GM21515 (cell line): ENCODE results near the gene SRR.

Source experiments
- ATAC-seq: cut with Tn5 transposase; IDR thresholded peaks from one replicate; pipeline ENCODE4 v1.9.1; 2021; ENCODE audit not compliant: unreplicated experiment

The SRR gene

DNA sequence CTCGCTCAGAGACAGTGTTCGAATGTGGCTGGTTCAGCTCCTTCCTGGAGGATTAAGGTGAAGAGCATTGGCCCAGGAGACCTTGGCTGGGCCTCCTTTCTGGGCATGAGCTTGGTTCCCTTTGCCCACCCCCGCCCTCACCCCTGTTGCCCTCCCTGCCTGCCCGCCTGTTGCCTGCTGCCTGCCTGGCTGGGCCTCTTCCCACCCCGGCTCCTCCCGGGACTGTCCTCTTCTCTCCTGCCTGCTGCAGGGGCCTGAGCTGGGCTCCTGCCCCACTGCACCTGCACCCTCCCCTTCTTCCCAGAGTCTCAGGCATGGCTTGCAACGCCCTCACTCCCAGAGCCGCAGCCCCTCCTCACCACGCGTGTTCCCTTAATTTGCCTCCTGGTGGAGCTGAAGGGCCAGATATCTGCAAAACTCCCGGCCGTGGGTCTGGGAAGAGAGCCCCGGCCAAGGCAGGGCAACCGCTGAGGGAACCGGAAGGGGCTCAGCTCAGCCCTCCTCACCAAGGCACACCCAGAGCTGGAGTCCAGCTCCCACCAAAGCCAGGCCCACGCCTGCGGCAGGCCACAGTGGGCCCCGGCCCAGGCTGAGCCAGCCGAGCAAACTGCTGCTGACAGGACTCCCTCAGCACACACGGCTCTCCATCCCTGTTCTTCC, 65.9 kb downstream of the SRR start:
- no peak for ATAC-seq

DNA sequence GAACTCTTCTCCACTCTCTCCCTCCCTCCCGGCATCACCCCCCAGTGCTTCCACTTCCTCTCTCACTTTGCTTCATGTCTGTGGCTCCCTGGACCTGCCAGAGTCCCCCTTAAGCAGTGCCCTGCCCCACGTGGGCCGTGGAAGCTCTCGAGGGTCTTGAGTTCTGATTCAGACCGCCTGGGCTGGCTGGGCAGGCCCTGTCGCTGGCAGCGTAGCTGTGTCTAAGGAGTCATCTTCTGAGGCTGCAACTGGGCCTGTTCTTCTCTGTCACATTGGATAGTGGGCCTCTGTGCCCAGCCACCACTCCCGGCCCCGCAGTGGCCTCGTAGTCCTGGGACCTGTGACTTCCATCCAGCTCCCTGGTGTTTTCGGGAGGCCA, 66.5 kb downstream of the SRR start:
- no peak for ATAC-seq

DNA sequence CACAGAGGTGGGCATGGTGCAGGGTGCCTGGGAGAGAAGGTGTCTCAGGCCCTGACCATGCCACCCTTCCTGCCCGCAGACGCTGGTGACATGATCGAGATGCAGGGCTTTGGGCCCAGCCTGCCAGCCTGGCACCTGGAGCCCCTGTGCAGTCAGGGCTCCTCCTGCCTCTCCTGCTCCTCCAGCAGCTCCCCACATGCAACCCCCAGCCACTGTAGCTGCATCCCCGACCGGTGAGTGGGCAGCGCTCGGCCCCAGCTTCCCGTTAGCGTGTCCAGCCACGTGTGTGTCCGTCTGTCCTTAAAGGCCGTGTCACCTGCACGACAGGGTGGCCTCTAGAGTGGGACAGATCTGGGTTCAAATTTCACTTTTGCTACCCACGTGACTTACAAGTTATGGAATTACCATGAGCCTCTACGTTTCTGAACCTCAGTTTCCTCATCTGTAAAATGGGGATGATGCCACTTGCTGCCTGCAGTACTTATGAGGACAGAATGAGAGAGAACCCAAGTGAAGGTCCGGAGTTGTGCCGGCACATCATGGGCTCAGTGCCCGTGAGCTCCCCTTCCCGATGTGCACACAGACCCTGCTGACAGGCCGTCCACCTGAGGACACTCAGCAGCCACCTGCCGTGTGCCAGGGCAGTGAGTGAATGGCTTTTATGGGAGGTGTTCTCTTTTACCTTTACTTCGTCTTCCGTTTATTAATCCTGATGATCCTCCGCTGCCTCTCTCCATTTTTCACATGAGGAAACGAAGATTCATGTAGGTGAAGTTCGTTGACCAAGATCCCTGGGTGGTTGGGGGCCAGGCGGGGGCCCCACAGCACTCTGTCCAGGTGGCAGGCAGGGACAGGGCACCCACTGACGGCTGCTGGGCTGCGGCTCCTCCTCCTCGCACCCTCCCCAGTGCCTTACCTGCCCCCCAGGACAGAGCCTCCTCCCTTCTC, 67.7 kb downstream of the SRR start:
- ATAC-seq = no peak

DNA sequence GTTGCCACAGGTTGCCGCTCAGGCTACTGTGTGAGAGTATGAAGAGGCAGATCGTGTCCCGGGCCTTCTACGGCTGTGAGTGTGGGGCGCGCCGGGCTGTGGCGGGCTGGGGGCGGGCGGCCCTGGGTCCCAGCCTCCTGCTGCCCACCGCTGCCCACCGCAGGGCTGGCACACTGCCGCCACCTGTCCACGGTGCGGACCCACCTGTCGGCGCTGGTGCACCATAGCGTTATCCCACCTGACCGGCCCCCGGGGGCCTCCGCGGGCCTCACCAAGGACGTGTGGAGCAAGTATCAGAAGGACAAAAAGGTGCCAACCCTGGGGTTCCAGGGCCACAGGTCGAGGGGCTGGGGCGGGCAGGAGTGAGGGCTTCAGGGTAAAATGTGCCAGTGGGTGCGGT, 68.4 kb downstream of the SRR start:
- no peak for ATAC-seq

DNA sequence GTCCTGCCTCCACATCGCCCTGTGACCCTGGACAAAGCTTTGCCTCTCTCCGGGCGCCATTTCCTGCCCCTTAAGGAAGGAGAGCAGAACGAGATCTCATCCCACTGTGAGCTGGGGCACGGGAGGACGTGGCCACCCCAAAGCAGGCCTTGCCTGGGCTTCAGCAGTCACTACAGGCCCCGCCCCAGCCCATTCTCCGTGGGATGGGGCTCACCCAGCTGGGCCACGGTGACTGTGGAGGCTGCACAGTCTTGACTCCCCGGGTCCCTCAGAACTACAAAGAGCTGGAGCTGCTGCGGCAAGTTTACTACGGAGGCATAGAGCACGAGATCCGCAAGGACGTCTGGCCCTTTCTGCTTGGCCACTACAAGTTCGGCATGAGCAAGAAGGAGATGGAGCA, 68.9 kb downstream of the SRR start:
- no peak for ATAC-seq

DNA sequence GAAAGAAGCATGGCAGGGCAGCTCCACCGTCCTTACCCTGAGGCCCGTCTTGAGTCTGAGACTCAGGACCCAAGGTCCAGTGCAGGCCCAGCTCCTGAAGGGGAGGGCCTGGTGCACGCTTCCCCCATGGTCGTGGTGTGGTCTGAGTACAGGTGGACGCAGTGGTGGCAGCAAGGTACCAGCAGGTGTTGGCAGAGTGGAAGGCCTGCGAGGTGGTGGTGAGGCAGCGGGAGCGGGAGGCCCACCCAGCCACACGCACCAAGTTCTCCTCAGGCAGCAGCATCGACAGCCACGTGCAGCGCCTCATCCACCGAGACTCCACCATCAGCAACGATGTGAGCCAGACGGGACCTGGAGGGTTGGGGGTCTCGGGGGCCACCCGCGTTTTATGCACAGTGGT, 69.4 kb downstream of the SRR start:
- ATAC-seq = no peak
